GM12874 (cell line): ENCODE results near the gene TWSG1.

ENCODE experiments used
- TF ChIP-seq, protein P1 (sequence below): IDR thresholded peaks from 2 replicates; pipeline ENCODE4 v1.5.1; 2011; ENCODE audit warnings: low read depth, mild to moderate bottlenecking, control low read depth, low read length, moderate library complexity; ENCODE audit not compliant: insufficient read depth

TWSG1 gene

GRCh38 chr18:9389706-9390105, 55.1 kb downstream of the TWSG1 start:
- TF ChIP-seq, protein P1, sequence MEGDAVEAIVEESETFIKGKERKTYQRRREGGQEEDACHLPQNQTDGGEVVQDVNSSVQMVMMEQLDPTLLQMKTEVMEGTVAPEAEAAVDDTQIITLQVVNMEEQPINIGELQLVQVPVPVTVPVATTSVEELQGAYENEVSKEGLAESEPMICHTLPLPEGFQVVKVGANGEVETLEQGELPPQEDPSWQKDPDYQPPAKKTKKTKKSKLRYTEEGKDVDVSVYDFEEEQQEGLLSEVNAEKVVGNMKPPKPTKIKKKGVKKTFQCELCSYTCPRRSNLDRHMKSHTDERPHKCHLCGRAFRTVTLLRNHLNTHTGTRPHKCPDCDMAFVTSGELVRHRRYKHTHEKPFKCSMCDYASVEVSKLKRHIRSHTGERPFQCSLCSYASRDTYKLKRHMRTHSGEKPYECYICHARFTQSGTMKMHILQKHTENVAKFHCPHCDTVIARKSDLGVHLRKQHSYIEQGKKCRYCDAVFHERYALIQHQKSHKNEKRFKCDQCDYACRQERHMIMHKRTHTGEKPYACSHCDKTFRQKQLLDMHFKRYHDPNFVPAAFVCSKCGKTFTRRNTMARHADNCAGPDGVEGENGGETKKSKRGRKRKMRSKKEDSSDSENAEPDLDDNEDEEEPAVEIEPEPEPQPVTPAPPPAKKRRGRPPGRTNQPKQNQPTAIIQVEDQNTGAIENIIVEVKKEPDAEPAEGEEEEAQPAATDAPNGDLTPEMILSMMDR = no peak

DNA sequence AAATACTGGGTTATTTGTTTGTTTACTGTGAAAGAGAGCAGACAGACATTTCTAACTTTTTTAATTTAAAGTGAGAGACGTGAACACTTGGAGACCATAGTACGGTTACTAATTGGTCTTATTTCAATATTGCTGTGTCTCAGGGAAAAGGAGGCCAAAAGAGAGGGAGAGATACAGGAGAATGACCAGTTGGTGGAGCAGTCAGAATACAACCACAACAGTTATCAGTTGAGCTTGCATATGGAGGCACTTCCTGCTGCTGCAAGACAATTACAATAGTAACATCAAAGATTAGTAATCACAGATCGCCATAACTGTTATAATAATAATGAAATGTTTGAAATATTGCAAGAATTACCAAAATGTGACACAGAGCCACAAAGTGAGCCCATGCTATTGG, 58.2 kb downstream of the TWSG1 start:
- TF ChIP-seq, protein P1 = no peak

DNA sequence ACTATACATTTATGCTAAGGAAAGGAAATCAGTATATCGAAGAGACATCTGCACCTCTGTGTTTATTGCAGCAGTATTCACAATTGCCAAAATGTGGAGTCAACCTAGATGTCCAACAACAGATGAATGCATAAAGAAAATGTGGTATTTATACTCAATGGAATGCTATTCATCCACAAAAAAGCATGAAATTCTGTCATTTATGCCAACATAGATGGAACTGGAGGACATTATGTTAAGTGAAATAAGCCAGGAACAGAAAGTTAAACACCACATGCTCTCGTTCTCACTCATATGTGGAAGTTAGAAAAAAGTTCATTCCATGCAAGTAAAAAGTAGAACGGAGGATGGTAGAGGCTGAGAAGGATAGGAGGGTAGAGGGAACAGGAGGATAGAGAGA, 59.5 kb downstream of the TWSG1 start:
- TF ChIP-seq, protein P1 = no peak

GRCh38 chr18:9400197-9400596, 65.6 kb downstream of the TWSG1 start:
- TF ChIP-seq, protein P1 = no peak

- TF ChIP-seq, protein P1 = no peak
These were observed 66.6 kb downstream of the TWSG1 start for GRCh38 chr18:9401176-9401575.

- TF ChIP-seq, protein P1 = peak; percentile 41; the same call in 1 of the 2 replicates
These were observed 69.4 kb downstream of the TWSG1 start for GRCh38 chr18:9403795-9404564.

DNA sequence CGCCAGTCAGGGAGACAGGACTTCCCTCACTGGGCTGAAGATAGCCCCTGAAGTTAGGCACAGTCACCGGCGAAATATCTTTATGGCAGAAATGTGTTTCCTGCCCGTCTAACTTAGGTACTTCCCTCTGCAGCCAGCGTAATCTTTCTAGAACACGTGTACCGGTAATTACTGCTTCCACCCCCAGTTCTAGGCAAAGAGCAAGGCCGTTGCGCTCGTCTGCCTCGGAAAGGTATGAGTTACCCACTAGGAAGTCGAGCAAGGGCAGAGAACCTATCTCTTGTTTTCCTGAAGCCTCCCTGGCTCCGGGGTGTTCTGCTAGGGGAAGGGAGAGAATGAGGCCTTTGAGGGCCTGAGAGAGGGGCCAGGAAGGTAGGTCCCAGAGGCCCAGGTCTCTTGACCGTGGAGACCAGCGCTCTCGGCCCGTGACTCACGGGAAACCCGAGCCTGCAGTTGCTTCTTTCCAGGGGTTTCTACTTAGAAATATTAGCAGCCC, 70.0 kb downstream of the TWSG1 start:
- TF ChIP-seq, protein P1 = no peak
